ENCODE results near the gene CDK2. TPM values are rescaled to one million over a fixed set of nuclear protein-coding genes. Genes with fewer than 3 reads are reported as not detected.

CDK2 gene
- total and polyA plus RNA-seq, 9 of the 15 experiments (the other 6 are each of a cell fraction or from before 2014, with no cell fraction given), result 17.4 to 213 (median 109) TPM

DNA sequence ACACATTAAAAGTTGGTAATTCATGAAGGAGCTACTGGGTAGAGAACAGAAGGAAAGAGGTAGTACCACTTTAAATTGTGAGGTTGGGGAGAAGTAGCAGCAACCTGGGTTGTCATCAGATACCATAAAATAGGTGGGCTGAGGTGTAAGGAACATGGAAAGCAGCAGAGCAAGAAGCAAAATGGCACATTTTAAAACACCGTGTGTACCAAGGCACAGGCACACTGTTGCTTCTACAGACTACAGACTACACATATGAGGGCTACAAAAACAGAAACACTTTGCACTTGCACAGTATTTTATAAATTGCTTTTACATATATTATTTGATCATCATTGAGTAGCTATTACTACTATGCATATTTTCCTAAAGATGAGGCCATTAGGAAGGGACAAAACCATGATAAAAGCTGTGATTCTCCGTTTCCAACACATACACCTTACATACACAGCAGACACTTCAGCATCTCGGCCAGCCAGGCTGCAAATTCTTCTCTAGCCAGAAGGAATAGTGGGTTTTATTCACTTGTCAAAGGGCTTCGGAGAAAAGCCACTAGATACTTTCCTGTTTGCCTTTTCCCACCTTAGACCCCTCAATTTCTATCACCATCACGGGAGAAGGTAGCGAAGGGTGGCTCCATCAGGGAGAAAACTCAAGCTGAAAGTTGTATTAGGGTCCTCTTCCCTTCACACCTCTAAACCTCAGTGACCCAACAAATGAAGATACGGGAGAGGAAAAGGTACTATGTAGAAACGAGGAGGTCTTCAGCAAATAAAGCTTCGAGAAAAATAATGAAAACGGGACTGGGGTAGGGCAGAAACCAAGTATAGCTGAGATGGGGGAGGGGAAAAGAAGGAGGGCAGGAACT, 40.5 kb upstream of the CDK2 start (continued):
- TF ChIP-seq, protein P1, sequence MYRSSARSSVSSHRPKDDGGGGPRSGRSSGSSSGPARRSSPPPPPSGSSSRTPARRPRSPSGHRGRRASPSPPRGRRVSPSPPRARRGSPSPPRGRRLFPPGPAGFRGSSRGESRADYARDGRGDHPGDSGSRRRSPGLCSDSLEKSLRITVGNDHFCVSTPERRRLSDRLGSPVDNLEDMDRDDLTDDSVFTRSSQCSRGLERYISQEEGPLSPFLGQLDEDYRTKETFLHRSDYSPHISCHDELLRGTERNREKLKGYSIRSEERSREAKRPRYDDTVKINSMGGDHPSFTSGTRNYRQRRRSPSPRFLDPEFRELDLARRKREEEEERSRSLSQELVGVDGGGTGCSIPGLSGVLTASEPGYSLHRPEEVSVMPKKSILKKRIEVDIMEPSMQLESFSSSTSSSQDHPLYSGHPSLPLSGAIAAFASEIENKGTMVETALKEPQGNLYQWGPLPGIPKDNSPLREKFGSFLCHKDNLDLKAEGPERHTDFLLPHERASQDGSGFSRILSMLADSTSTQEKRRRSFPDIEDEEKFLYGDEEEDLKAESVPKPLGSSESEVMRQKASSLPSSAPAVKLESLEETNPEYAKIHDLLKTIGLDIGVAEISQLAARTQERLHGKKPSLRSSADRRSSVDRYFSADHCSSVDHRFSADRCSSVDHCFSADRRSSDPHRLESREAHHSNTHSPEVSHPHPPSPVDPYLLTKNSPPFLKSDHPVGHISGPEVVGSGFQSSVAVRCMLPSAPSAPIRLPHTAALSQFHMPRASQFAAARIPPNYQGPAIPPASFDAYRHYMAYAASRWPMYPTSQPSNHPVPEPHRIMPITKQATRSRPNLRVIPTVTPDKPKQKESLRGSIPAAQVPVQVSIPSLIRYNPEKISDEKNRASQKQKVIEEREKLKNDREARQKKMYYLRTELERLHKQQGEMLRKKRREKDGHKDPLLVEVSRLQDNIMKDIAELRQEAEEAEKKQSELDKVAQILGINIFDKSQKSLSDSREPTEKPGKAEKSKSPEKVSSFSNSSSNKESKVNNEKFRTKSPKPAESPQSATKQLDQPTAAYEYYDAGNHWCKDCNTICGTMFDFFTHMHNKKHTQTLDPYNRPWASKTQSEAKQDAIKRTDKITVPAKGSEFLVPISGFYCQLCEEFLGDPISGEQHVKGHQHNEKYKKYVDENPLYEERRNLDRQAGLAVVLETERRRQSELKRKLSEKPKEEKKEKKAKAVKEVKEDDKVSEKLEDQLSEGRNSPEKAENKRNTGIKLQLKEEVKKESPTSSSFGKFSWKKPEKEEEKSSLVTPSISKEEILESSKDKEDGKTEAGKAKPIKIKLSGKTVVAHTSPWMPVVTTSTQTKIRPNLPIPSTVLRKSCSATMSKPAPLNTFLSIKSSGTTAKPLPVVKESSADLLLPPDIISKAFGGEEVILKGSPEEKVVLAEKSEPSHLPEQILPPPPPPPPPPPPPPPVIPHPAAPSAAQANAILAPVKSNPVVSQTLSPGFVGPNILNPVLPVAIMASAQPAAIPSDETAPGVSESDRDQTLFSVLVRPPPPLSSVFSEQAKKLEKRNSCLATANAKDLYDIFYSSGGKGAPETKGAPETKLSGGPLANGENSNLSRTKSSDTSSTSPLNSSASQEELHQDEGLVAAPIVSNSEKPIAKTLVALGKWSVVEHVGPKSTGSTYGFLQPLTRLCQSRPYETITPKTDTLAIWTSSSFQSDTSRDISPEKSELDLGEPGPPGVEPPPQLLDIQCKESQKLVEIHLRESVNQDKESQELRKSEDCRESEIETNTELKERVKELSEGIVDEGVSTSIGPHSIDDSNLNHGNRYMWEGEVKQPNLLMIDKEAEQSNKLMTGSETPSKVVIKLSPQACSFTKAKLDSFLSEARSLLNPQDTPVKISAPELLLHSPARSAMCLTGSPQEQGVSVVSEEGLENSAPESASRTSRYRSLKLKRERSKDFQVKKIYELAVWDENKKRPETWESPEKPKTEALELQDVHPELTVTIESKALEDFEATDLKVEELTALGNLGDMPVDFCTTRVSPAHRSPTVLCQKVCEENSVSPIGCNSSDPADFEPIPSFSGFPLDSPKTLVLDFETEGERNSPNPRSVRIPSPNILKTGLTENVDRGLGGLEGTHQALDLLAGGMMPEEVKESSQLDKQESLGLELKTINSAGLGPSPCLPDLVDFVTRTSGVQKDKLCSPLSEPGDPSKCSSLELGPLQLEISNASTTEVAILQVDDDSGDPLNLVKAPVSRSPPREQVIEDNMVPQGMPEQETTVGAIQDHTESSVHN (IDR thresholded peaks at IDR 0.05; ENCODE audit: borderline replicate concordance in 1 of 2, low read depth in 1 of 2), result no peak
- TF ChIP-seq PTRF (tag; IDR thresholded peaks at IDR 0.05), result no peak
